ENCODE data around the gene ZNF446.

ZNF446 gene

GRCh38 chr19:58513694-58514563 lies 37.8 kb downstream of the ZNF446 start:
- H3K27me3 ChIP-seq (ENCODE audit: control insufficient read depth in 3 of 3, insufficient read depth in 3 of 3, low read depth in 1 of 3, low read length in 3 of 3) = no peaks in the 10 kb centered on the region

GRCh38 chr19:58514564-58515022 lies 38.4 kb downstream of the ZNF446 start:
- Histone ChIP-seq H3K9me3 (replicated peaks in 1 of 2; ENCODE audit: control insufficient read depth in 2 of 2, insufficient read depth in 1 of 2, low read depth in 1 of 2, low read length in 2 of 2) (no peaks in the 10 kb centered on the region), H3K27me3 (ENCODE audit: control insufficient read depth in 3 of 3, insufficient read depth in 3 of 3, low read depth in 1 of 3, low read length in 3 of 3) (no peaks in the 10 kb centered on the region), H4K8ac (ENCODE audit: low read depth, low read length) (peak overlapping the region; percentile 95), H3K79me1 (ENCODE audit: low read depth, low read length) (peaks cover 14% of the 10 kb centered on the region), H3K4me1 (ENCODE audit: control insufficient read depth in 2 of 2, insufficient read depth in 1 of 2, low read depth in 1 of 2, low read length in 2 of 2) (peaks cover 8 to 17% of the 10 kb centered on the region in 2 donors), H3K23ac (ENCODE audit: low read depth, low read length, poor library complexity) (no peak overlapping the region), H2BK120ac (ENCODE audit: low read depth, low read length) (no peak overlapping the region), H4K91ac (ENCODE audit: low read depth, low read length, poor library complexity) (no peak overlapping the region), H3K27ac (replicated peaks; ENCODE audit: low read length) (no peak overlapping the region), H2BK12ac (ENCODE audit: low read length) (no peak overlapping the region), H2AK5ac (ENCODE audit: low read depth, low read length) (peak overlapping the region; percentile 49), H3K4me3 (ENCODE audit: low read length in 2 of 2) (peak overlapping the region in 1 of 2 donors; percentile 74), H2AFZ (ENCODE audit: low read length) (no peak overlapping the region), H3K4ac (ENCODE audit: low read length) (no peak overlapping the region), H2BK5ac (ENCODE audit: low read length) (peak overlapping the region; percentile 8), H3K18ac (ENCODE audit: low read length) (peak overlapping the region; percentile 80), H3K36me3 (replicated peaks in 1 of 2; ENCODE audit: control insufficient read depth in 2 of 2, insufficient read depth in 2 of 2, low read length in 2 of 2) (peaks cover 24 to 45% of the 10 kb centered on the region in 2 donors), H3K14ac (ENCODE audit: low read length) (no peak overlapping the region), H3K4me2 (ENCODE audit: insufficient read depth, low read length, poor library complexity, severe bottlenecking) (peak overlapping the region; percentile 54), H2BK15ac (ENCODE audit: low read length) (no peak overlapping the region), H3K9ac (ENCODE audit: low read depth, low read length, poor library complexity) (peak overlapping the region; percentile 86)
- WGBS, 2 donors (ENCODE audit: extremely low coverage in 2 of 2, insufficient read length in 2 of 2, insufficient replicate concordance in 1 of 2) = no CpG with 5 or more reads among the region's 3 CpGs
- DNase-seq (ENCODE audit: low spot score) = no peak

More at GRCh38 chr19:58513694-58514563, 37.8 kb downstream of the ZNF446 start:
- Histone ChIP-seq H3K36me3 (replicated peaks in 1 of 2; ENCODE audit: control insufficient read depth in 2 of 2, insufficient read depth in 2 of 2, low read length in 2 of 2) (peaks cover 24 to 47% of the 10 kb centered on the region in 2 donors), H3K27ac (replicated peaks; ENCODE audit: low read length) (no peak overlapping the region), H3K18ac (ENCODE audit: low read length) (peak overlapping the region; percentile 84), H3K4me3 (ENCODE audit: low read length in 2 of 2) (peak overlapping the region in 1 of 2 donors; percentile 80), H4K8ac (ENCODE audit: low read depth, low read length) (peak overlapping the region; percentile 95), H2BK120ac (ENCODE audit: low read depth, low read length) (no peak overlapping the region), H2BK5ac (ENCODE audit: low read length) (peak overlapping the region; percentile 8), H3K79me1 (ENCODE audit: low read depth, low read length) (peaks cover 14% of the 10 kb centered on the region), H3K4ac (ENCODE audit: low read length) (peak overlapping the region; percentile 26), H3K9me3 (replicated peaks in 1 of 2; ENCODE audit: control insufficient read depth in 2 of 2, insufficient read depth in 1 of 2, low read depth in 1 of 2, low read length in 2 of 2) (no peaks in the 10 kb centered on the region), H2AFZ (ENCODE audit: low read length) (no peak overlapping the region), H2BK12ac (ENCODE audit: low read length) (no peak overlapping the region), H4K91ac (ENCODE audit: low read depth, low read length, poor library complexity) (no peak overlapping the region), H3K14ac (ENCODE audit: low read length) (no peak overlapping the region), H2BK15ac (ENCODE audit: low read length) (no peak overlapping the region), H3K23ac (ENCODE audit: low read depth, low read length, poor library complexity) (peak overlapping the region; percentile 94), H3K9ac (ENCODE audit: low read depth, low read length, poor library complexity) (peak overlapping the region; percentile 86), H3K4me1 (ENCODE audit: control insufficient read depth in 2 of 2, insufficient read depth in 1 of 2, low read depth in 1 of 2, low read length in 2 of 2) (peaks cover 8 to 17% of the 10 kb centered on the region in 2 donors), H2AK5ac (ENCODE audit: low read depth, low read length) (peak overlapping the region; percentile 96), H3K4me2 (ENCODE audit: insufficient read depth, low read length, poor library complexity, severe bottlenecking) (peak overlapping the region; percentile 54)
- DNase-seq (ENCODE audit: low spot score) = peak; percentile 89
- no CpG with 5 or more reads among the region's 66 CpGs for WGBS, 2 donors (ENCODE audit: extremely low coverage in 2 of 2, insufficient read length in 2 of 2, insufficient replicate concordance in 1 of 2)

GRCh38 chr19:58515259-58515658 lies 39.1 kb downstream of the ZNF446 start:
- Histone ChIP-seq H2BK12ac (ENCODE audit: low read length) (no peak overlapping the region), H3K27me3 (ENCODE audit: control insufficient read depth in 3 of 3, insufficient read depth in 3 of 3, low read depth in 1 of 3, low read length in 3 of 3) (no peaks in the 10 kb centered on the region), H2BK120ac (ENCODE audit: low read depth, low read length) (no peak overlapping the region), H3K14ac (ENCODE audit: low read length) (no peak overlapping the region), H2AK5ac (ENCODE audit: low read depth, low read length) (no peak overlapping the region), H3K36me3 (replicated peaks in 1 of 2; ENCODE audit: control insufficient read depth in 2 of 2, insufficient read depth in 2 of 2, low read length in 2 of 2) (peaks cover 24 to 43% of the 10 kb centered on the region in 2 donors), H3K79me1 (ENCODE audit: low read depth, low read length) (peaks cover 14% of the 10 kb centered on the region), H3K27ac (replicated peaks; ENCODE audit: low read length) (no peak overlapping the region), H3K9me3 (replicated peaks in 1 of 2; ENCODE audit: control insufficient read depth in 2 of 2, insufficient read depth in 1 of 2, low read depth in 1 of 2, low read length in 2 of 2) (no peaks in the 10 kb centered on the region), H4K91ac (ENCODE audit: low read depth, low read length, poor library complexity) (no peak overlapping the region), H3K4me2 (ENCODE audit: insufficient read depth, low read length, poor library complexity, severe bottlenecking) (peak overlapping the region; percentile 11), H3K23ac (ENCODE audit: low read depth, low read length, poor library complexity) (no peak overlapping the region), H3K4ac (ENCODE audit: low read length) (no peak overlapping the region), H3K4me3 (ENCODE audit: low read length in 2 of 2) (no peak overlapping the region), H2BK15ac (ENCODE audit: low read length) (no peak overlapping the region), H4K8ac (ENCODE audit: low read depth, low read length) (no peak overlapping the region), H3K18ac (ENCODE audit: low read length) (no peak overlapping the region), H2BK5ac (ENCODE audit: low read length) (no peak overlapping the region), H3K4me1 (ENCODE audit: control insufficient read depth in 2 of 2, insufficient read depth in 1 of 2, low read depth in 1 of 2, low read length in 2 of 2) (peaks cover 8 to 17% of the 10 kb centered on the region in 2 donors), H3K9ac (ENCODE audit: low read depth, low read length, poor library complexity) (no peak overlapping the region), H2AFZ (ENCODE audit: low read length) (no peak overlapping the region)
- WGBS, 2 donors (ENCODE audit: extremely low coverage in 2 of 2, insufficient read length in 2 of 2, insufficient replicate concordance in 1 of 2) = no CpG with 5 or more reads among the region's 2 CpGs
- DNase-seq (ENCODE audit: low spot score) = no peak

- Histone ChIP-seq H3K27ac (replicated peaks; ENCODE audit: low read length) (no peak overlapping the region), H3K27me3 (ENCODE audit: control insufficient read depth in 3 of 3, insufficient read depth in 3 of 3, low read depth in 1 of 3, low read length in 3 of 3) (no peaks in the 10 kb centered on the region), H2AK5ac (ENCODE audit: low read depth, low read length) (peak overlapping the region; percentile 54), H2AFZ (ENCODE audit: low read length) (no peak overlapping the region), H3K79me1 (ENCODE audit: low read depth, low read length) (peaks cover 14% of the 10 kb centered on the region), H2BK15ac (ENCODE audit: low read length) (no peak overlapping the region), H2BK12ac (ENCODE audit: low read length) (no peak overlapping the region), H3K36me3 (replicated peaks in 1 of 2; ENCODE audit: control insufficient read depth in 2 of 2, insufficient read depth in 2 of 2, low read length in 2 of 2) (peaks cover 24 to 43% of the 10 kb centered on the region in 2 donors), H2BK5ac (ENCODE audit: low read length) (no peak overlapping the region), H4K91ac (ENCODE audit: low read depth, low read length, poor library complexity) (no peak overlapping the region), H3K23ac (ENCODE audit: low read depth, low read length, poor library complexity) (no peak overlapping the region), H3K14ac (ENCODE audit: low read length) (no peak overlapping the region), H3K4me3 (ENCODE audit: low read length in 2 of 2) (no peak overlapping the region), H3K4me2 (ENCODE audit: insufficient read depth, low read length, poor library complexity, severe bottlenecking) (no peak overlapping the region), H3K18ac (ENCODE audit: low read length) (no peak overlapping the region), H3K4me1 (ENCODE audit: control insufficient read depth in 2 of 2, insufficient read depth in 1 of 2, low read depth in 1 of 2, low read length in 2 of 2) (peaks cover 9 to 17% of the 10 kb centered on the region in 2 donors), H3K9ac (ENCODE audit: low read depth, low read length, poor library complexity) (no peak overlapping the region), H4K8ac (ENCODE audit: low read depth, low read length) (no peak overlapping the region), H3K4ac (ENCODE audit: low read length) (no peak overlapping the region), H3K9me3 (replicated peaks in 1 of 2; ENCODE audit: control insufficient read depth in 2 of 2, insufficient read depth in 1 of 2, low read depth in 1 of 2, low read length in 2 of 2) (no peaks in the 10 kb centered on the region), H2BK120ac (ENCODE audit: low read depth, low read length) (no peak overlapping the region)
- no peak for DNase-seq (ENCODE audit: low spot score)
- WGBS, 2 donors (ENCODE audit: extremely low coverage in 2 of 2, insufficient read length in 2 of 2, insufficient replicate concordance in 1 of 2) = no CpG with 5 or more reads among the region's 25 CpGs
Measured at GRCh38 chr19:58516246-58516836, 40.2 kb downstream of the ZNF446 start.

Data from neuronal stem cell (in vitro differentiated cells).